ENCODE data around the gene RNF227.
A peak's percentile ranks its signal among the peaks of the same experiment; 100 is the strongest.

Gene RNF227

DNA sequence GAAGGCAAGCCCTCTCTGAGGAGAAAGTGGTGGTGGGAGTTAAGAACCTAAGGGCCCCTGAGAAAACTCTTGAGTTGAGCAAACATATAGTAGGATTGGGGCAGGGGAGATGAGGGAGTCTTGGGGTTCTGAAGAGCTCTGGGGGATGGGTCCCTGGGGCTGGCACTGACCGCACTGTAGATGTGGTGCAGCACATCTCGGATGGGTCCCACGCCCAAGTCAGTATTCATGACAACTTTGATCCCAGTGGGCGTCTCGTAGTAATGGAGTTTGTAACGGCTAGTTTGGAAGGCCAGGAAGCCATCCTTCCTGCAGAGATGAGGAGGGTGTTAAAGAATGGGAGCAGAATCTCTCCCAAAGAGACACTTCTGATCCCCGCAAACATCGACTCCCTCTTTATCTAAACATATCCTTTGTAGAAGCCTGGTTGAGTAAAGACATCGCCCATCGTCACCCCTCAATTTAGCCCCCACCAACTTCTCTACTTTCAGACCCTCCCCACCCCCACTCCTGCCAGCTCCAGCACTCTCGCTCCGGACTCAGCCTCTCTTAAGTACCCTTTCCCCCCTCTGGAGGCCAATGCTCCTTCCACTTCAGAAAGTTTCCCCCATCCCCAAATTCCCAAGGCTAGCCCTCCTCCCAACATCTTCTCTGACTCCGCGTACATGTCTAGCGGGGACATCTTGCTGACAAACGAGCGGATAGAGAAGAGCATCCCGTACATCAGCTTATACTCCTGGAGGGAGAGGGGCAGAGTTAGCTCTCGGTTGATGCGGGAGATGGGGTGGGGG lies 14.9 kb upstream of the RNF227 start:
- DNase-seq (ENCODE audit: low spot score), result peak; percentile 32

DNA sequence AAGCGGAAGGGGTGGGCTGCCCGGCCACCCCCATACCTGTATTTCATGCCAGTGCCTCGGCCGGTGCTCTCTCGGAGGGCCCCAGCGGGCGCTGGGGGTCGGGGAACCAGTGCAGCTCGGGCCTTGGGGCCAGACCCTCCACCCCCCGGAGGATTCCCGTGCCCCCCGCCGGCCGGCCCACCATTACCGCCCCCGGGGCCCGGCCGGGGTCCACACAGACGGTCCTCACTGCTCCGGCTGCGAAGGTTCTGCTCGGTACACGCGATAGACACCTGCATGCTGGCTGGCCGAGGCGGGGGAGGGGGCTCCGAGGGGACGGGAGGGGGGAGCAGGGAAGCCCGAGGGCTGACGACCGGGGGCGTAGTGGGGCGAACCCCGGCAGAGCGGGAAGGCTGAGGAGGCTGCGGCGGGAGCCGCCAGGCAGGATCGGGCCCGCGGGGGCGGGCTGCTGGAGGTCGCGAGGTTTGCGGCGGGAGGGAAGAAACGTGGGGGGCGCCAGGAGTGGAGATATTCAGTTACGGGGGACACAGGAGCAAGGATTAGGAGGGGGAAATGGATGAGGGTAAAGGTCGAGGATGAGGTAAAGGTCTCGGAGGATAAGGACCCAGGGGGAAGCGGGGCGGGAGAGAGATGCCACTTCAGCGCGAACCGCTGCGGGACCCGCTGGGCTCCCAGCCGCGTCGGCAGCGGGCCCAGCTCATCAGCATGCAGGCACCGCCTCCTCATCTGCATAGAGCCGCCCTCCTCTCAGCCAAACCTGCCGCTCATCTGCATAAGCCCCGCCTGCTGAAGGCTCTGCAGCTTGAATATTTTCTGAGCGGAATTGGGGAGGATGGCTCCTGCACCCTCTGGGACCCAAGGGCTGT lies 13.3 kb upstream of the RNF227 start, which contains the start of gene KCNAB3:
TSS of gene KCNAB3 (minus strand) at position 699 of the 866 bp plus-strand sequence. CDS start at position 278, 421 bp downstream.
- DNase-seq (ENCODE audit: low spot score), result peak; percentile 84

DNA sequence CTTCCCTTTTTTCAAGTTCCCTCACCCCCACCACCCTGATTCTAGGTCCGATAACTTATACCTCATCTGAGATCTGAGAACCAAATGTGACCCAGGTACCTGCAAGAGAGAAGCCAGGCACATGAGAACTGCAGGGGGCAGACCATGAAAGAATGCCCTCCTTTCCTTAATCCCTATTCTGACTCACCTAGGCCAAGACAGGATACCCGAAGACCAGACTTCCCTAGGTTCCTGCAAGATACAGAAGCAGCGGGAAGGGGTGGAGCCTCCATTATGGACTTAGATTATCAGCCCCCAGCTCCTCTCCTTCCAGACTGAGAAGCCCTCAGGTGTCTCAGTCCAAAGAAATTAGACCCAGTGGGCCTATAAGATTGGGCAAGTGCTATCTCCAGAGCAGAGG lies 11.5 kb upstream of the RNF227 start:
- no peak for DNase-seq (ENCODE audit: low spot score)

DNA sequence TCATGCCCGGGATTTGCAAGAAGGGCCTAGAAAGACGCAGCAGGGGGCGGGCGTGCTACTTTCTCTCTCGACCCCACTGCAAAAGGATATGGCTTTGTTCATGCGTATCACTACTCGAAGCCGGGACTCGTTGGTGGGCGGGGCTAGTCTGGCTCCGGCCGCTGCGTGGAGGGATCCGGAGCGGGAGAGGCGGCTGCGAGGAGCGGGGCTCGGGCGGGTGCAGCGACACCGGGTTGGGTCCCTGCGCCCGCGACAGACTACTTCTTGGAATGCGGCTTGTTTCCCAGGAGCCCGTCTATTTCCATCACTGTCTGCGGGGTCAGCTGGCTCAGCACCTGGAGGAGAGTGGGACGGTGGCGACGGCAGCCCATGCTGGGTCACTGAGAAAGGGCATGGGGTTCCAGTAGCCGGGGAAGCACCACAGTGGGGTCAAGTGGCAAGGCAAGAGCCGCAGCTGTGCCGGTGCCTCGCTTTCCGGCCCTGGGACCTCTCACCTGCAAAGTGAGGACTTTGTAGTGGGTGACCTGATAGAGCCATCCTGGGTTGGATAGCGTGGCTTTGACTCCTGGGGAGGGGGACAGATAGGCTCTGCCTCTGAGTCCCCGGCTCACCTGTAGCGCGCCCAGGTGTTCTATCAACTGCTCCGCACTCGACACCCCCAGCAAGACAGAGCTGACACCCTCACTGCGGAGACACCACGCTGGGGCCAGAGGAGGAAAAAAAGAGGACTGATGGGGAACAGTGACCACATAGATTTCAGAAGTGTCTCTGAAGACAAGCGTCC lies 6.9 kb upstream of the RNF227 start:
- peak; percentile 86 for DNase-seq (ENCODE audit: low spot score)

DNA sequence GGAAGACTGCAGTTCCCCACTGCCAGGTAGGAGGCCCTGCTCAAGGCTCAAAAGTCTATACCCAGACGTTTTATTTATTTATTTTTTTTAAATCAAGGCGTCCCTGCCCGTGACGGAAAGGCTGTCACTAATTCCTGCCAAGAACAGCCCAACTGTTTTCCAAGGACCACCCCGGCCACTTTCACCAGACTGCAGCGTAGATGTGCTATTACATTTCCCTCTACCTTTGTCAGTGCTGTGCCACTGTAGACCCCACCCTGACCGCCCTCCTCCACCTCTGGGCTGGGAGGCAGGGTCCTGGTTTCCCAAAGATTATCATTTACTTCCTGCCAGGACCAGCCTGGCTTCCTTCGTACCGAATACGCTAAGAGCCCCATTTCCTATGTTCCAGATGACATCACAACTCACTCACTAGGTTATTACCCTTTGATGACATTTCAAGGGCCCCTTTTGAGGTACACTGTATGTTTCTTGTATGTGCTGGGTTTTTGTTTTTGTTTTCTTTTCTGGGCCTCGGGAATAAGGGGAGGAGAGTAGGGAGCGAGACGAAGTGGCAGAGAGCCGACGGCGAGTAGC lies 6.3 kb upstream of the RNF227 start:
- DNase-seq (ENCODE audit: low spot score), result no peak

DNA sequence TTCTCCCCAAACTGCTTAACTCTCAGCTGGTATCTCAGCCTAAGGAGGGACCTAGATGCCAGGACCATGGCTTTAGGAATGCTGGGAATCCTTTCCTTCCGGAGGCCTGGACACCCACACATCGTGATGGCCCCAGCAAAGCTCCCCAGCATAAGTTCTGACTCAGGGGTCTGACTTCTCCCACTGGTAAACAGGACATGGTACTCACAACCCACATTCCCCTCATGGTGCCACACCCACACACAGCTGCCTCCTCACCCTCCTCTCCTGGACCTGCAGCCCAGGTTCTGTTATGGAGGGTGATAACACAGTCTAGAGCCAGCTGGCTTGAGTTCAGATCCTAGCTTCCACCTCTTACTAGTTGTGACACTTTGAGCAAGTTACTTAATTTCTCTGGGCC lies 719 bp upstream of the RNF227 start:
- DNase-seq (ENCODE audit: low spot score), result peak; percentile 47

DNA sequence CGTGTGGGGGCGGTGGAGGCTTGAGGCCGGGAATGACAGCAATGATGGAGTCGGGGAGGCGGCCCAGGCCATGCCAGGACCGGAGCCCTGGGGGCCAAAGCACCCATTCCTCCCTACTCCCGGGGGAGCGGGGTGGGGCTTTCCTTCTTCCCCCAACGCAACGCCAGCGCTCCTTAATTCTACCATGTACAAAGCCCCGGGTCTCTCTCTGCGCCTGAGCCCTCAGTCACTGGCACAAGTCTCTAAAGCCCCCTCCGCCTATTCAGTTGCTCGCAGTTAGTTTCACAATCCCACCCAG lies 245 bp upstream of the RNF227 start:
- no peak for DNase-seq (ENCODE audit: low spot score)

DNA sequence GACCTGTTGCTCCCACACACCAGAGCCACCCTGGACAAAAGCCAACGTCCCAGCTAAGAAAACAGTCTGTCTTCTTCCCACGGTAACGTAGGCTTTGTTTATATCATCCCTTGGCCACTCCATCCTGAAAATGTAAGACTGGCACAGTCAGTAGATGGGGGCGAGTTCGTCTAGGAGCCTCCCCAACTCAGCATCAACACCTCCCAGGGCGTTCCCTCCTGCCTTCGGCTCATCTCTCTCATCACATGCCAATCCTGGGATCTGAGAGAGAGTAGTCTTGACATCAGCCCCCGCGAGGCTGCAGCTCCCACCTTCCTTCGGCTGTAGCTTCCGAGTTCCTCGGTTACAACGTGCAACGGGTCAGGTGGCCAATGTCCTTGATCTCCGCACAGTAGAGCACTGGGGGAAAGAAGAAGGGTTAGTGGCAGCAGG lies 894 bp downstream of the RNF227 start:
- DNase-seq (ENCODE audit: low spot score), result peak; percentile 35

DNA sequence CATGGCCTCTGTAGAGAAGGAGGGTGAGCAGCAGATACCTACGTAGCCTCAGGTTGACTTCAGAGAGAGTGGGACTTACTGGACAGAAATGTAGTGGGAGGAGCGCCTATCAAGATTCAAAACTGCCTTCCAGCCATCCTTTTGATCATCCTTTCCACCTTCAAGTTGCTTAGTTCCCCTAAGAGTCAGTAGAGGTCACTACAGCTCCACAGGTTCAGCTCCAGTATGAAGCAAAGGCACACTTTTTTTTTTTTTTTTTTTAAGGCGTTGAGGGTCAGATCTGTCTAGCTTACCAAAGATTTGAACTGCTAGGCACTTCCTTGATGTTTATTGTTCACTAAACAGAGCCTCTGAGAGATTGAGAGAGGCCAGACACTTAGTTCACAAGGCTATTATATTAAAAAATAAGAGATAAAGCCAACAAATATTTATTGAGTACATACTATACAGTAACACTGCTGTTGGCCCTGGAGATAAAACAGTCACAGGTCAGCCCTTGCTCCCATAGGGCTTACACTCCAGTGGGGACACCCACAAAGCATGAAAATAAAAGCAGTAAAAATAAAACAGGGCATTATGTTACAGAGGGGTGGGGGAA lies 3.1 kb downstream of the RNF227 start:
- peak; percentile 48 for DNase-seq (ENCODE audit: low spot score)

DNA sequence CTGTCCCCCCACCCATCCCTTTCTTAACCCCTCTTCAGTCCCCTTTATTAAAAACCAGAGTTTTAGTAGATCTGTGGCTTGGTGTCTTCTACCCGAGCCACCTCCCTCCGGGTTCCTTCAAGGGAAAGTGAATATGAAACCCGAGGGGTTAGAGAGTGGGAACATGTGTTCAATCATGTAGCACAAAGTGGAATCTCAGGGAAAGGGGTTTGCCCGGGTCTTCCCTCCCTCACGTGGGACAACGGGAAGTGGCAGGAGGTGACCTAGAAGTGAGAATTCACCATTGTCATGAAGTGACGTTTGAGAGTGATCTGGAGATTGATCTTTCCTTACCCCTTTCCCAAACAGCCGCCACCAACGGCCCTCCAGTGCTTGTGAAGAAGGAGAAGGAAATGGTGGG lies 5.0 kb downstream of the RNF227 start:
- no peak for DNase-seq (ENCODE audit: low spot score)

DNA sequence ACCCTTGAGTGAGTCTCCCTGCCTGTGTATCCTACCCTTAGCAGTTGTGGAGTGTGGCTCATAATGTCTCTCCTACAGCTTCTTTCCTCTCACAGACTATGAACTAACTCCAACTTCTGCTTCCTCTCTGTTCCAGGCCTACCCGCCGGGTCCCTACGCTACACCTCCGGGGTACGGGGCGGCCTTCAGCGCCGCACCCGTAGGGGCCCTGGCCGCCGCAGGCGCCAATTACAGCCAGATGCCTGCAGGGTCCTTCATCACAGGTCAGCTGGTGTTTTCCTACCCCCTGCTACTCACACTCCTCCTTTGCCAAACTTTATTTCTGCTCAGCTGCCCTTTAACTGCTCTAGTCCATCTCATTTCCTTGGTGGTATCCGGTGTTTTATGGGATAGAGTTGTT lies 5.4 kb downstream of the RNF227 start:
- DNase-seq (ENCODE audit: low spot score), result no peak

DNA sequence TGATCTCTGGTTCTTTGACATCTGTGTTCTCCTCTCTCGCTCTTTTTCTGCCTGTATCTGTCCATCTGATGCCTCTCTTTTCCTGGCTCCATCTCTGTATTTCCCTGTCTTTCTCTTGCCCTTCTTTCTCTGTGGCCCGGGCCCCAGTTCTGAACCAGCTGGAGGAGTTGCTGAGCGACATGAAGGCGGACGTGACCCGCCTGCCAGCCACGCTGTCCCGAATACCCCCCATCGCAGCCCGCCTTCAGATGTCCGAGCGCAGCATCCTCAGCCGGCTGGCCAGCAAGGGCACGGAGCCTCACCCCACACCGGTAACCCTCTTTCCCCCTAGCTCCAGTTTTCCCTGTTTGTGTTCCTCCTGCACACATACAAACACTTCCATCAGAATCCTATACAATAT lies 5.8 kb downstream of the RNF227 start:
- no peak for DNase-seq (ENCODE audit: low spot score)

DNA sequence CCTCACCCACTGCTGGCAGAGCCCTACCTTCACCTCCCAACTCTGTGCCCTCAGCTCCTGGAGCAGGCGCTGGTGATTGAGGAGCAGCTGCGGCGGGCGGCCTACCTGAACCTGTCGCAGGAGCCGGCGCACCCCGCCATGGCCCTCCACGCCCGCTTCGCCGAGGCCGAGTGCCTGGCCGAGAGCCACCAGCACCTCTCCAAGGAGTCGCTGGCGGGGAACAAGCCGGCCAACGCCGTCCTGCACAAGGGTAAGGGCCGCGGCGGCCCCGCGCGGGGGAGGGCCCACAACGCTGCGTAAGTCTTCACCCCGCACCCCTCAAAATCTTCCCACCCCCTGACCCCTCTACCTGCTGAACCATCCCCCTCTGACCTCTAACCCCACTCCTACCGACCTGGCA lies 7.0 kb downstream of the RNF227 start:
- DNase-seq (ENCODE audit: low spot score), result no peak

DNA sequence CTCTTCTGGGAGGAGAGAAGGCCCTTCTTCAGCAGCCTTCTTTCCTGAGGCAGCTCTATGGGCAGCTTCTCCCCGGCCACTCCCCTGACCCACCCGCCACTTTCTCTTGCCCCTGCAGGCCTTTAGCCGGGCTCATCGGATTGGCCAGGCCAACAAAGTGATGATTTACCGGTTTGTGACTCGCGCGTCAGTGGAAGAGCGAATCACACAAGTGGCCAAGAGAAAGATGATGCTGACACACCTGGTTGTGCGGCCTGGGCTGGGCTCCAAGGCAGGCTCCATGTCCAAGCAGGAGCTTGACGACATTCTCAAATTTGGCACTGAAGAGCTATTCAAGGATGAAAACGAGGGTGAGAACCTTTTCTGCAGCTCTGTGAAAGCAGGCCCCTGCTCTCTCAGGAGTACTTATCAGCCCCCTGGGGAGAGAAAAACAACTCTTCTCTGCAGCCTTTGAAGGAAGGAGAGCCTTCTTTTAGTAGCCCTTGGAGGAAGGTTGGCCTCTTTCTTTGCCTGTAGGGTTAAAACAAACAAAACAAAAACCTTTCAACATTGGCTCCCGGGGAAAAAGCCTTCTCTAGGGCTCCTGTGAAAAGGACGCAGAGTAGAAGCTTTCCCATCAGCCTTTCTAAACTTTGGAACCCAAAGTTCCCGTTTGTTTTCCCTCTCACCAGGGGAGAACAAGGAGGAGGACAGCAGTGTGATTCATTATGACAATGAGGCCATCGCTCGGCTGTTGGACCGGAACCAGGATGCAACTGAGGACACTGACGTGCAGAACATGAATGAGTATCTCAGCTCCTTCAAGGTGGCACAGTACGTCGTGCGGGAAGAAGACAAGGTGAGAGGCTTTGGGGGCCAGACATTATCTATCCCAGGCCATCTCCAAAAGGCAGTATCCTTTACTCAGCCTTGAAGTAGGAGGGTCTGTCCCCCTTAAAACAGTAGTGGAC lies 12.7 kb downstream of the RNF227 start:
- DNase-seq (ENCODE audit: low spot score), result no peak

DNA sequence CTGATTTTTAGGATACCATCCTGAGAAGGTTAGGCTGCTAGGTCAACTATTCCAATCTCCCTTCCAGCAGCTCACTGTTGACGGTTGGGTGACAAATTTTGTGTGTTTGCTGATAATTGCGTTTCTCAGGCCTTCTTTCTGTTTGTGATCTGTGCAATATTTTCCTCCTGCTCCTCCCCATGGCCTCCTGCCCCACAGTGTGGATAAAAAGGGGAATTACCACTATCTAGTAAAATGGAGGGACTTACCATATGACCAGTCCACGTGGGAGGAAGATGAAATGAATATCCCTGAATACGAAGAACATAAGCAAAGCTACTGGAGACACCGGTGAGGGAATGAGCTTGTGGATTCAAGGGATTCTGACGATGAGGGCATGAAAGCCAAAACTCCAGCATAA lies 18.3 kb downstream of the RNF227 start:
- peak; percentile 59 for DNase-seq (ENCODE audit: low spot score)

DNA sequence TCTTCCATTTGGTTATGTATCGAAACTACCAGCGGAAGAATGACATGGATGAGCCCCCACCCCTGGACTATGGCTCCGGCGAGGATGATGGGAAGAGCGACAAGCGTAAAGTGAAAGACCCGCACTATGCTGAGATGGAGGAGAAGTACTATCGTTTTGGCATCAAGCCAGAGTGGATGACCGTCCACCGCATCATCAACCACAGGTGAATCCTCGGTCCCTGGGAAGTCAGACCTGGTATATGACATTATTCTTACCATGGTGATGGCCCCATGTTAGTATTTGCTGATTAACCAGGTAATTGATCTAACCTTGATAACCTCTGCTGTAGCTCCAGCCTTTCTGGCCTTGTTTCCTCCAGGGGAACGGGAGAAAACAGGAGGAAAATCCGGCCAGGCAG lies 19.0 kb downstream of the RNF227 start:
- no peak for DNase-seq (ENCODE audit: low spot score)

DNA sequence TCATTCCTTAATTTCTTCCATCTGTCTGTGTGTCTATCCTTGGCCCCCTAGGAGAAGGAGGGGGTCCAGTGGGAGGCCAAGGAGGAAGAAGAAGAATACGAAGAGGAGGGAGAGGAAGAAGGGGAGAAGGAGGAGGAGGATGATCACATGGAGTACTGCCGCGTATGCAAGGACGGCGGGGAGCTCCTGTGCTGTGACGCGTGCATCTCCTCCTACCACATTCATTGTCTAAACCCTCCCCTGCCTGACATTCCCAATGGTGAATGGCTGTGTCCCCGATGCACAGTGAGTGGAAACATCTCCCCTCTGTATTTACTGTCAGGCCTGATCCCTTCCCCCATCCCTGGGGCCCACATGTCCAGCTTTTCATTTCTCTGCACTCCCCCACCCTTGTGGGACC lies 21.2 kb downstream of the RNF227 start:
- no peak for DNase-seq (ENCODE audit: low spot score)

DNA sequence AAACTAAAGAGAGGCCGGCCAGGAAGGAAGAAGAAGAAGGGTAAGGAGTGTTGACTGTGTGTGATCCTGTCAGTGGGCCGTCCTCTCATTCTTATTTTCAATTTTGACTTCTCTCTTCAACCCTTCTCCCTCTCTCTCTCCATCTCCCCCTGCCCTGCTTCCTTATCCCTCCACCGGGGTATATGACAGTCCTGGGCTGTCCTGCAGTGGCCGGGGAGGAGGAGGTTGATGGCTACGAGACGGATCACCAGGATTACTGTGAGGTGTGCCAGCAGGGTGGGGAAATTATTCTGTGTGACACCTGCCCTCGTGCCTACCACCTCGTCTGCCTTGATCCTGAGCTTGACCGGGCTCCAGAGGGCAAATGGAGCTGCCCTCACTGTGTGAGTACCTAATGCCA lies 21.9 kb downstream of the RNF227 start:
- no peak for DNase-seq (ENCODE audit: low spot score)

DNA sequence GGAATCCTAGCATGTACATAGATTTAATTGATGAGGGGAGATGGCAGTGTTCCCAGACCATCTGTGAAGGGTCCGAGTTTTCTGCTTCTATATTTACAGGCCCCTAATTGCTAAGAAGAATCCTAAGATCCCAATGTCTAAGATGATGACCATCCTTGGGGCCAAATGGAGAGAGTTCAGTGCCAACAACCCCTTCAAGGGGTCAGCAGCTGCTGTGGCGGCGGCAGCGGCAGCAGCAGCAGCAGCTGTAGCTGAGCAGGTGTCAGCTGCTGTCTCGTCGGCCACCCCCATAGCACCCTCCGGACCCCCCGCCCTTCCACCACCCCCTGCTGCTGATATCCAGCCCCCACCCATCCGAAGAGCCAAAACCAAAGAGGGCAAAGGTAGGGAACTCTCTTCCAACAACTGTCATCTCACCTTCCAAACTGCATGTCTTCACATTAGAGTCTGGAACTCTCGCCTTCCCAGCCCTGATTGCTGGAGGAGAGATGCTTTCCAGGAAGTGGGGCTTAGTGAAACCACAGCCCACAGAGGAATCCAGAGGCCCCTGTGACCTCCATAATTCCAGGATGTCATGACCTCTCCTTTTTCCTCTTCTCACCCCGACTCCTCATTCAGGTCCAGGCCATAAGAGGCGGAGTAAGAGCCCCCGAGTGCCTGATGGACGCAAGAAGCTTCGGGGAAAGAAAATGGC lies 22.8 kb downstream of the RNF227 start:
- no peak for DNase-seq (ENCODE audit: low spot score)
